ENCODE data around the gene PSD2.

Gene PSD2

GRCh38 chr5:139795074-139796001 is at the start of gene PSD2:
Gene PSD2 (plus strand): TSS chr5:139795808. CDS start chr5:139809441, 13,633 bp downstream.
- DNase-seq (ENCODE audit: low spot score): no peak

- DNase-seq (ENCODE audit: low spot score): no peak
These were observed 48.7 kb upstream of the PSD2 start for GRCh38 chr5:139746691-139747582.

- peak; percentile 74 for DNase-seq (ENCODE audit: low spot score)
These were observed 47.8 kb upstream of the PSD2 start for GRCh38 chr5:139747583-139748504.

- no peak for DNase-seq (ENCODE audit: low spot score)
These were observed 47.1 kb upstream of the PSD2 start for GRCh38 chr5:139748505-139748826.

- DNase-seq (ENCODE audit: low spot score): no peak
These were observed 46.4 kb upstream of the PSD2 start for GRCh38 chr5:139749242-139749641.

- DNase-seq (ENCODE audit: low spot score): no peak
These were observed 44.4 kb upstream of the PSD2 start for GRCh38 chr5:139751236-139751635.

GRCh38 chr5:139752506-139753473 is 42.8 kb upstream of the PSD2 start:
- DNase-seq (ENCODE audit: low spot score): no peak

- no peak for DNase-seq (ENCODE audit: low spot score)
These were observed 39.5 kb upstream of the PSD2 start for GRCh38 chr5:139755892-139756671.

GRCh38 chr5:139756971-139757370 is 38.6 kb upstream of the PSD2 start:
- no peak for DNase-seq (ENCODE audit: low spot score)

- DNase-seq (ENCODE audit: low spot score): no peak
These were observed 37.7 kb upstream of the PSD2 start for GRCh38 chr5:139757727-139758509.

GRCh38 chr5:139758510-139759075 is 37.0 kb upstream of the PSD2 start:
- no peak for DNase-seq (ENCODE audit: low spot score)

GRCh38 chr5:139759219-139759721 is 36.3 kb upstream of the PSD2 start:
- DNase-seq (ENCODE audit: low spot score): no peak

- DNase-seq (ENCODE audit: low spot score): peak; percentile 32
These were observed 35.2 kb upstream of the PSD2 start for GRCh38 chr5:139760066-139761056.

GRCh38 chr5:139761057-139761450 is 34.6 kb upstream of the PSD2 start:
- DNase-seq (ENCODE audit: low spot score): no peak

- DNase-seq (ENCODE audit: low spot score): no peak
These were observed 34.1 kb upstream of the PSD2 start for GRCh38 chr5:139761501-139761900.

GRCh38 chr5:139762615-139763170 is 32.9 kb upstream of the PSD2 start:
- DNase-seq (ENCODE audit: low spot score): no peak

Measured in RKO (cell line).